ENCODE measurements around the gene GRM5. TPM values are rescaled to one million over a fixed set of nuclear protein-coding genes. Genes with fewer than 3 reads are reported as not detected.

GRM5 gene
- total RNA-seq, 1 donor from 2014 or later: 0.42 TPM

Other genes with a start within 250 kb of the GRM5 start
- gene TYR, start 111.9 kb upstream of the GRM5 start, total RNA-seq: not detected in 3 replicates

Data from mesothelial cell of epicardium (in vitro differentiated cells).